Measurements from ENCODE around the gene UBE4A.

The UBE4A gene

GRCh38 chr11:118359295-118359958 is at the start of gene UBE4A:
Gene UBE4A, plus strand, starts transcription at chr11:118359600. Its CDS starts 5,481 bp downstream, at chr11:118365081.
- peak; percentile 93 for DNase-seq

- DNase-seq = no peak
Measured at GRCh38 chr11:118310271-118310670, 49.1 kb upstream of the UBE4A start.

GRCh38 chr11:118310781-118311485 is 48.5 kb upstream of the UBE4A start:
- DNase-seq = no peak

- DNase-seq = no peak
Measured at GRCh38 chr11:118311518-118311917, 47.9 kb upstream of the UBE4A start.

GRCh38 chr11:118312328-118312727 is 47.1 kb upstream of the UBE4A start:
- DNase-seq = no peak

GRCh38 chr11:118313242-118313641 is 46.2 kb upstream of the UBE4A start:
- DNase-seq = no peak

- DNase-seq = no peak
Measured at GRCh38 chr11:118314988-118315411, 44.4 kb upstream of the UBE4A start.

- no peak for DNase-seq
Measured at GRCh38 chr11:118318124-118318523, 41.3 kb upstream of the UBE4A start.

- no peak for DNase-seq
Measured at GRCh38 chr11:118318581-118319336, 40.6 kb upstream of the UBE4A start.

GRCh38 chr11:118319337-118319707 is 40.1 kb upstream of the UBE4A start:
- DNase-seq = no peak

- no peak for DNase-seq
Measured at GRCh38 chr11:118320515-118320914, 38.9 kb upstream of the UBE4A start.

- DNase-seq = no peak
Measured at GRCh38 chr11:118321386-118322082, 37.9 kb upstream of the UBE4A start.

- DNase-seq = no peak
Measured at GRCh38 chr11:118322721-118323120, 36.7 kb upstream of the UBE4A start.

GRCh38 chr11:118325283-118325682 is 34.1 kb upstream of the UBE4A start:
- DNase-seq = no peak

GRCh38 chr11:118328745-118329144 is 30.7 kb upstream of the UBE4A start:
- DNase-seq = no peak

GRCh38 chr11:118334745-118335144 is 24.7 kb upstream of the UBE4A start:
- DNase-seq = no peak

- DNase-seq = no peak
Measured at GRCh38 chr11:118338637-118339061, 20.8 kb upstream of the UBE4A start.

- DNase-seq = no peak
Measured at GRCh38 chr11:118339281-118339961, 20.0 kb upstream of the UBE4A start.

GRCh38 chr11:118340449-118340848 is 19.0 kb upstream of the UBE4A start:
- no peak for DNase-seq

- no peak for DNase-seq
Measured at GRCh38 chr11:118341261-118341660, 18.1 kb upstream of the UBE4A start.

GRCh38 chr11:118341815-118342489 is 17.4 kb upstream of the UBE4A start:
- DNase-seq = no peak

Data from left hindlimb (tissue), 1 donor.